HG03196 (cell line): ENCODE measurements around the gene SLC22A17.

Experiments
- ATAC-seq: cut with Tn5 transposase; IDR thresholded peaks from one replicate; pipeline ENCODE4 v1.9.1; 2021; ENCODE audit not compliant: unreplicated experiment

Gene SLC22A17

DNA sequence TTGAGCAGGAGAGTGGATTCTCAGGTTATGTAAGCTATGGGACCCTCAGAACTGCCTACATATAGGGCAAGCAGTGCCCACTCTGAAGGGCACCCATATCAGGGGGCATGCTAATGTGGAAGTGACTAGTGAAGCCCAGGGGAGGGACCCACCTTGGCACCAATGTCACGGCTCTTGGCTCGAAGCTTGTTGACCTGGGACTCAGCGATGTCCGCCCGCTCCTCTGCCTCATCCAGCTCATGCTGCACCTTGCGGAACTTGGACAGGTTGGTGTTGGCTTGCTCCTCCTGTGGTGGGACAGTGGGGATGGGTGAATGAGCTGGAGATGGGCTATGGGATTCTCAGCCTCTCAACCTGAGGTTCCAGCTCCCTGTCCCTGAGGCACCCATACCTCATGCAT is 29.6 kb upstream of the SLC22A17 start:
- no peak for ATAC-seq

DNA sequence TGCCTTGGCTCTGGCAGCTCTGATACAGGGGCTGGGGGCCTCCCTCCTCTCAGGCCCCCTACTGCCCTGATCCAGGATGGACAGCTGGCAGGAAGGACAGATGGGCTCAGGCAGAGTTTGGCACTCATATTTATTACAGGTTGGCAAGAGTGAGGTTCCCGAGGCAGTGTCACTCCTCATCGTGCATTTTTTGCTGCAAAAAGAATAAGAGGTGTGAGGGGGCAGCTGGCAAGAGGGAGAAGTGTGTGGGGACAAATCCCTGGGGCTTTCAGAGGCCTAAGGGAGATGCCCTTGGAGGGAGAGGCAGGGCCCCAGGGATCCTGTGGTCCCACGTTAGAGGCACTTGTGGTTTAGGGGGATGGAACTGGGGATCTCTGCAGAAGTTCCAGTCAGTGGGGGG is 29.2 kb upstream of the SLC22A17 start:
- ATAC-seq, result no peak

DNA sequence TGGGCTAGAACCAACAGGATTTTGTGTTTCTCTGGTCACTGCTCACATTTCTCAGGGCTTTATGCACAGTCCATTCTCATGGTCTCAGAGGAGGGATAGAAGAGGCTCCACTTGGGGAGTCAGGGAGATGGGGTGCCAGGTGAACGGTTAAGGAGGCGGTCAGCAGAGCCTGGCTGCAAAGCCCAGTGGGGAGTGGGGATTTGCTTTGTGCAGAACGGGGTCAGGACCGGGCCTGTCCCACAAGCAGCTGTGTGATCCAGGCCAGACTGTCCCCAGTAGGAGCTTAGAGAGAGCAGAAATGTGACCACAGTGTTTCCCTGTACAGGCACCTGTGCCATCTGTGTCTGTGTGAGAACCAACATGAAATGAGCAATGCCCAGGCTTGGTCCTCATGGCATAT is 28.3 kb upstream of the SLC22A17 start:
- no peak for ATAC-seq

DNA sequence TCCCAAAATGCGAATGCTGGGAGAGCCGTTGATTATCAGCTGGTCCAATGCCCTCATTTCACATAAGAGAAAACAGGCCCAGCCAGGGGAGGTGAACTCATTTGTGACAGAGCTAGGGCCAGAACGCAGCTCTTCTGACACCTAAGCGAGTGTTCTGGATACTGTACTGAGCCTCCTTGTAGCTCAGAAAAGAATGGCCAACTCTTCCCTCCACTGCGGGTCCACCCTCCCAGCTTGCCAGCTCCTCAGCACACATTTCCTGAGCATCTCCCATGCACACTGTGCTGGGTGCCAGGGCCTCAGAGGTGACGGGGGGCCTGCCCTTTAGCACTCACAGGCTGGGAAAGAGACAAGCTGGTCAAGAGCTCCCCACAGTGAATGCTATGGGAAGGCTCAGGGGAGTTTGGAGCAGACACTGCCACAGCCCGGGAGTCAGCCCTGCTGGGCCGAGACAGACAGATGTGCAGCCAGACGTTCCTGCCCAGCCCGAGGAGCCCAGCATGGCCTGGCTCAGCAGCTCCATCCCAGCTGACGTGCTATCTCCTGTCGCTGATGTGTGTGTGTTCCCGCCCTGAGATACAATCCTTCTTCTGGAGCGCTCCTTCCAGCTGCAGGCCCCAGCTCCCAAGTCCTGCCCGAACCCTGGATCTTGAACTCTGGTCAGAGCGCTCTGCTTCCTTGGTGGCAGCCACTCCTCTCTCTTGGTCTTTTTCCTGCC is 27.7 kb upstream of the SLC22A17 start:
- ATAC-seq, result no peak

DNA sequence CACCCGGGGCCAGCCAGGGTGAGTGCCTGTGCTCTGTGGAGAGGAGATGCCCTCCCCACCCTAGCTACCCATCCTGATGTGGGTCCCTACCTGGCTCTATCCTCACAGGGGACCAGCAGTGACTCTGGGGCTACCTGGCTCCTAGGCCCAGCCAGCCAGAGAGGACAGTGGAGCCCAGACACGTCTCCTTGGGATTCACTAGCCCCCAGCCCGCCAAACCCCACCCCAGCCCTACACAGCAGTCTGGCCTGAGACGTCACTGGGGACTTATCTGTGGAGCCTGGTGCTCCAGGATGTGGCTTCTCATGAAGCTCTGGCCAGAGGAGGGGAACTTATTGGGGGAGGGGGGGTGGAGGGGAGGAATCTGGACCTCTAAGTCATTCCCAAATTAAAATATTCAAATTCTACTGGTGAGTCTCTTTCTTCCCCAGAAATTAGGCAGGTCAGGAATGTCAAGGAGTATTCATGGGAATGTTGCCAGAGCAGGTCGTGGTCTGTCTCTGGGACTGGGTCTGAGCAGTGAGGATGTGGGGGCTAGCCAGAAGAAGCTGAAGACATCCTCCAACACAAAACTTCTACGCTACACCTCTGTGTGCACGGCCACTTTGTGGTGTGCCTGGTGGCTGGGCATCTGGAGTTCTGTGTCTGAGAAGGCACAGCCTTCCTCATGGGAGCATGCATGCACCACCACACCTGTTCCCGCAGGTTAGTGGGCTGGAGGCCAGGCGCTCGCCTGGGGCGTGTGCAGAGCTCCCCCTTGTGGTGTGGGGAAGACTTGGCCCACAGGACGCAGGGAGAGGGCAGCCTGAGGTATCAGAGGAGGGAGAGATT is 26.9 kb upstream of the SLC22A17 start:
- no peak for ATAC-seq

DNA sequence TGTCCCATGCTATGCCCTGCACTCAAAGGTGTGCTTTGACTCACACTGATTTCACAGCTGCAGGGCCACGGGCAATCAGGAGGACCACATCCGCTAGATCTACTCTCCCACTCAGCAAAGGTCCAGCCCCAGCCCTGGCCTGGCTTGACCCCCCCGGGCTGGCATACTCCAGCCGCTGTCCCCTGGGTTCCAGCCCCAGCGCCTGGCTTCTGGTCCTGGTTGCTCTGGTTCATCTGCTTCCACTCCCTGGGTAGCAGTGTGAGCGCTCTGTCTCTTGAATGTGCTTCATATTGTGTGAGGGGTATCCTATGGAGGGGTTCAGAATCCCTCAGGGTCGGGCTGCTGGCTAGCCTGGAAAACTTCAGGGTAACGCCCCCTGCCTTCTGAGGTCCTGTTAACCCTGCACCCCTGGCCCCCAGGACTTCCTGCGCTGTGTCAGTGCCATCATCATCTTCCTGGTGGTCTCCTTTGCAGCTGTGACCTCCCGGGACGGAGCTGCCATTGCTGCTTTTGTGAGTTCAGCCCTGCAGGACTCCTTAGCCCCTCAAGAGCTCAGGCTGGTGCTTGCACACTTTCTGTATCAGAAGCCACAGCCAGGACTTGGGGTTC is 26.0 kb upstream of the SLC22A17 start:
- no peak for ATAC-seq

DNA sequence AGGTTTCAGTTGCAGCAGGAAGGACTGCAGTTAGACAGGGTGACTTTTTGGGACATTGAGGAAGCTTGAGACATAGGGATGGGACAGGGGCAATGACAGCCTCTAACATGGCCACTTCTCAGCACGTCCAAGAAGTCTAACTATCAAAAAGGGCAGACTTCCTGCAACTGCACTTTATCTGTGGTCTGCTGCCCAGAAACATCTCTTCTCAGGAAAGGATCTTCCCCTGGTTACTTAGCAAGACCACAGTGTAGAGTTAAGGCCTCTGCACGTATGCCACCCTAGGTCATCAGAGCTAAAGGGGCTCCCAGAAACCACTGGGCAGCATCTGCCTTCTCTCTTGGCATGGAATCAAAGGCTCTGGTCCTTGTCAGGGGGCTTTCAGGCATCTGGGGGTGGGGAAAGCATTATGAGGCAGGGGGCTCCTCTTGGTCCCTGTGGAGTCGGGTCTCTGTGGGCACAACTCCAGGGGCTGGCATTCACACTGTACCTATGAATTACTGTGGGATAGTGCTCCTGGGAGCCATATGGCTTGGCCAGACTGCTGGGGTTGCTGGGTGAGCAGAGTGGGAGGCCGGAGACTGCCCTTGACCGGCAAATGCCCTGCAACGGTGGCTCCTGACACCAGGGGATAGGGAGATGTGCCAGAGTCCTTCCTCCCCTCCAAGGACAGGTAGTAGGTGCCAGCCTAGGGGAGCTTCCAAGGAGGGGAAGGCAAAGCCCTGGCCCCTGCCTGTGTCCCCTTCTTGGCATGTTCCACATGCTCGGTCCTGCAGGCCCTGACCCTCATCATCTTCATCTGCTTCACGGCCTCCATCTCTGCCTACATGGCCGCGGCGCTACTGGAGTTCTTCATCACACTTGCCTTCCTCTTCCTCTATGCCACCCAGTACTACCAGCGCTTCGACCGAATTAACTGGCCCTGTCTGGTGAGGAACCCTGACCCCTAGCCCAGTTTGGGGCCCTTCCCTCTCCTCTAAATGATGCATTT is 25.2 kb upstream of the SLC22A17 start:
- no peak for ATAC-seq

DNA sequence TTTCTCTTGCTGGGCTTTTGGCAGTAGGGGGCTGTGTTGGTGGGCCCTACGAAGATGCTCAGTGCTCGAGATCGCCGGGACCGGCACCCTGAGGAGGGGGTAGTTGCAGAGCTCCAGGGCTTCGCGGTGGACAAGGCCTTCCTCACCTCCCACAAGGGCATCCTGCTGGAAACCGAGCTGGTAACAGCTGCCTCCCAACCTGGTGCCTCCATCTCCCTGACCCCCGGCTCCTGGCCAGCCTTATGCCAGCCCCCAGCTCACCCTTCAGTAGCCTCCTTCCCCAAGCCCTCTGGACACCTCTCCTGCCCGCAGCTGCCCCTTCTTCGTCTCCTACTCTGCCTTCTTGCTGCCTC is 24.5 kb upstream of the SLC22A17 start:
- ATAC-seq, result no peak

DNA sequence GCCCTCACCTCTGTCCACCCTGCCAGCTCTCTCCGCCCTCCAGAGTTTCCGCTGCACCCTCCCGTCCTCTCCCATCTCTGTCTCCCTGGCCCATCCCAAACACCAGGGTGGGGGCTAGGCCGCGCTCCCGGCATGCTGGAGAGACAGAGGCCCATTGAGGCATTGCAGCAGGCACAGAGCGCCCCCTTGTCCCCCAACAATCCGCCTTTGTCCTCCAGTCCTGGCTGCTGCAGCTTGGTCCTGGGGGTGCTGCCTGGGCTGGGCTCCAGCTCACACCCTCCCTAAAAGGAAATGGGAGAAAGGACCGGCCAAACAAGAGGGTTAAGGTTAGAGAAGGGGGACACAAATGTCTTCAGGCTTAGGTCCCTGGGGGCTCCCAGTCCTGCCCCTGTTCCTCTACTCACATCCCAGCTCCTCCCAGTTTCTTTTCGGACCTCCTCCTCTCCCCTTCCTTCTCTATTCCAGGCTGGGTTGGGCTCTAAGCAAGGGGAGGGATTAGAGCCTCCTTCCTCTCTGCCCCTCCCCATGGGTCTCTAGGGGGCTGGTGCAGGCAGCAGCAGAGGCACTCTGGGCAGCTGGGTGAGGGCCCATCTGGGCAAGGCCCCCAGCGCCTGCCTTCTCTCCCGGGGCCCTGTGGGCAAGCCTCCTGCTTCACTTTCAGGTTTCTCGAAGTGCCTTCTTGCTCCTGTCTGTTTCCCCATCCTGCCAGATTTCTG is 24.0 kb upstream of the SLC22A17 start, which contains the start of gene CMTM5:
TSS of gene CMTM5 (plus strand) at position 565 of the 716 bp plus-strand sequence. CDS start 206 bp downstream, outside the sequence.
- no peak for ATAC-seq

DNA sequence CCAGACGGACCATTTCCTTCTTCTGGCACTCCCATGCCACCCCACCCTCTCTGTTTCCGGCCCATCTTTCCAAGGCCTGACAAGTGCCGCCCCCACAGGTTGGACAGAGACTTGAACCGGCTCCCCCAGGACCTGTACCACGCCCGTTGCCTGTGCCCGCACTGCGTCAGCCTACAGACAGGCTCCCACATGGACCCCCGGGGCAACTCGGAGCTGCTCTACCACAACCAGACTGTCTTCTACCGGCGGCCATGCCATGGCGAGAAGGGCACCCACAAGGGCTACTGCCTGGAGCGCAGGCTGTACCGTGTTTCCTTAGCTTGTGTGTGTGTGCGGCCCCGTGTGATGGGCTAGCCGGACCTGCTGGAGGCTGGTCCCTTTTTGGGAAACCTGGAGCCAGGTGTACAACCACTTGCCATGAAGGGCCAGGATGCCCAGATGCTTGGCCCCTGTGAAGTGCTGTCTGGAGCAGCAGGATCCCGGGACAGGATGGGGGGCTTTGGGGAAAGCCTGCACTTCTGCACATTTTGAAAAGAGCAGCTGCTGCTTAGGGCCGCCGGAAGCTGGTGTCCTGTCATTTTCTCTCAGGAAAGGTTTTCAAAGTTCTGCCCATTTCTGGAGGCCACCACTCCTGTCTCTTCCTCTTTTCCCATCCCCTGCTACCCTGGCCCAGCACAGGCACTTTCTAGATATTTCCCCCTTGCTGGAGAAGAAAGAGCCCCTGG is 23.0 kb upstream of the SLC22A17 start:
- ATAC-seq, result no peak

DNA sequence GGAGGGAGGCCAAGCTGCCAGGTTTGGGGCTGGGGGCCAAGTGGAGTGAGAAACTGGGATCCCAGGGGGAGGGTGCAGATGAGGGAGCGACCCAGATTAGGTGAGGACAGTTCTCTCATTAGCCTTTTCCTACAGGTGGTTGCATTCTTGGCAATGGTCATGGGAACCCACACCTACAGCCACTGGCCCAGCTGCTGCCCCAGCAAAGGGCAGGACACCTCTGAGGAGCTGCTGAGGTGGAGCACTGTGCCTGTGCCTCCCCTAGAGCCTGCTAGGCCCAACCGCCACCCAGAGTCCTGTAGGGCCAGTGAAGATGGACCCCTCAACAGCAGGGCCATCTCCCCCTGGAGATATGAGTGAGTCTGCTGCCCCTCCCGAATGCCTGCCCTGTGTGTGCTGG is 20.4 kb upstream of the SLC22A17 start:
- ATAC-seq, result no peak

DNA sequence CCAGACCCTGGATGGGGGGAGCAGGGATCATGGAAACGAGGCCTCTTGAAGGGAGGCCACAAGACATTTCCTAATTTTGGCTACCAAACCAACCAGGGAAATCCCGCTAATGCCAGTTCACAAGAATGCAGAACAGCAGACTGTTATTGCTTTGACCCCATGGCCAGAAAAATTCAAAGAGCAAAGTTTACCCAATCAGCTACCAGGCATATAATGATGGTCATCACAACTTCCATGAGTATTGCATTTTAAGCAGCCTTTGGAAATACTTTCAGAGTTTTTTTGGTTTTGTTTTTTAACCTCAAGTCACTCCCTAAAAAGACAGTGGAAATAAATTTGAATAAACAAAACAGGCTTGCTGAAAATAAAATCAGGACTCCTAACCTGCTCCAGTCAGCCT is 19.8 kb upstream of the SLC22A17 start, which contains the start of gene IL25:
TSS of gene IL25 (plus strand) at position 301 of the 400 bp plus-strand sequence.
- ATAC-seq, result no peak

DNA sequence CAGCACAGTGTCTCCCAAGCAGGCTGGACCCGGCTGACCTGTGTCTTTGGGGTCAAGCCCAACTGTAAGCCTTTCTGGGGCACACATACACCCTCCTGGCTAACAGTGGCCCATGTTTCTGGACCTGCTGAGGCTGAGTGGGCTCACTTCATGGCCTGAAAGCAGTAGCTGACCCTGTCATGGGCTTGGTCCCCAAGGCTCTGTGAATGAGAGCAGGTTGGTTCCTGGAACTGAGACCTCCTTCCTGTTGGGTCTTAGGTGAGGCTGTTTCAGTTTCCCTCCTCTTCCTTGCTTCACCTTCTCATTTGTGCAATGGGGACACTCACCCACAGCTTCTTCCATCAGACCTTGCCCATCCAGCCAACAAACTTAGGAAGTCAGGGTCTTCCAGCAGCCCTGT is 19.2 kb upstream of the SLC22A17 start:
- no peak for ATAC-seq

DNA sequence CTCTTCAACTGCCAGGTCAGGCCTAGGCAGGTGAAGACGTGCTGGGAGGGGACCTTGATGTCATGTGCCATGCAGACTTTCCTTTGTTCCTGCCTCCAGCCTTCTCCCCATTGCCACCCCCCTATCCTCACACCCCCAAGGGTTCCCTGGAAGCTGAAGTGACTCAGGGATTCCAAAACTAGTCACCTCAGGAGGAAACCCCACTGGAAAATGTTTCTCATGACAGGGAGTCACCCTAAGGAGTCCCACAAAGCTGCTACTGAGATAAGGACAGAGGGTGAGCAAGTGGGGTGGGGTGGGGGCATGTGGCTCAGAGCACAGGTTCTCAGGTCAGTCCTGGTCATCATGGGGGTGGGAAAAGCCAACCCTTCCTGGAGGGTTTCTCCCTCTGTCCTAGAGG is 17.5 kb upstream of the SLC22A17 start:
- no peak for ATAC-seq

DNA sequence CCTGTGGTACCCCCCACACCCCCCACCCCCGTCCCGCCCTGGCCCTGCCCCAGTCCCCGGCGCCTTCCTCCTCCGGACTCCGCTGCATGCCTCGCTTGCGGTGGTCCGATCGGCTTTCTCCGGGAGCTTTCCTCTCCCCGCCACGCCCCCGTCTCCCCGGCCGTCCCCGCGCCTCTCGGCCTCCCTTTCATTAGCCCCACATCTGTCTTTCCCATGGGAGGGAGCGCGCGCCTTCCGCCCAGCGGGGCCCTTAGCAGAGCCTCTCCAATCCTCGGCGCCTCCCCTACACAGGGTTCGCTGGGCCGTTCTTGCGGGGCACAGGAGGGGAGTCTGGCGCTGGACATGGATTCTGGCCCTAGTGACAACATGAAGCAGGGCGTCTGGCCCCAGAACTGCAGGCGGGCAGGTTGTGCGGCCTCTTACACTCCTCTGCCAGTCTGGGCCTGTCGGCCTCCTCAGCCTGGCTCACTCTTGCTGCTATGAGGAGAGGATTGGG is 13.8 kb upstream of the SLC22A17 start:
- no peak for ATAC-seq

DNA sequence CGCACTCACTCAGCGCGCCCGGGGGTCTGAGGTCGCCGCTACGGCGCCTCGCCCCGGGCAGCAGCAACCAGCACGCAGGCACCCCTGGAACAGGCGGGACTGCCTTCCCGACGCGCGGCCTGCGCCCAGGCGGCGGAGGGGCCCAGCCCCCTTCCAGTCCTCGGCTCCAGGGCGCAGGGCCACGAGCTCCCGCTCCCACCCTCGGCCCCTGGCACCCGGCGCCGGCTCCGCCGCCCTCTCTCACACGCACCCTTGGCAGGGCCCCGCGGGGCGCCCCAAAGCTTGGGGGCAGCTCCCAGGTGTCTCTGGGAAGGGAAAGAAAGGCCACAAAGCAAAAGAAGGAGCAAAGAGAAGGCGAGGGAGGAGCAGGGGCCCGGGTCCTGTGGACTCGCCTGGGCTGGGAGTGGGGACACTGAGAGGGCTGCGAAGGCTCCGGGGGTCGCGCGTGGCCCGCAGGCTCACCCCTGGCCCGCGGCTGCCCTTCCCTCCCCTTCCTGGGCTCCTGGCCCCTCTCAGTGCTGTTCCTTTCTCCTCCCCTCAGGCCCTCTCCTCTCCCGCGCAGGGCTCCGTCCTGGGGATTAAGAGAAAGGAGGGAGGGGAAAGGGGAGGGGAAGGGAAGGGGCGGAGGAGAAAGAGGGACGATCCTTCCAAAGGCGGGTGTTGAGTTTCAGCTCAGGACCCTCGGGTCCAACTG is 13.2 kb upstream of the SLC22A17 start:
- ATAC-seq, result no peak

DNA sequence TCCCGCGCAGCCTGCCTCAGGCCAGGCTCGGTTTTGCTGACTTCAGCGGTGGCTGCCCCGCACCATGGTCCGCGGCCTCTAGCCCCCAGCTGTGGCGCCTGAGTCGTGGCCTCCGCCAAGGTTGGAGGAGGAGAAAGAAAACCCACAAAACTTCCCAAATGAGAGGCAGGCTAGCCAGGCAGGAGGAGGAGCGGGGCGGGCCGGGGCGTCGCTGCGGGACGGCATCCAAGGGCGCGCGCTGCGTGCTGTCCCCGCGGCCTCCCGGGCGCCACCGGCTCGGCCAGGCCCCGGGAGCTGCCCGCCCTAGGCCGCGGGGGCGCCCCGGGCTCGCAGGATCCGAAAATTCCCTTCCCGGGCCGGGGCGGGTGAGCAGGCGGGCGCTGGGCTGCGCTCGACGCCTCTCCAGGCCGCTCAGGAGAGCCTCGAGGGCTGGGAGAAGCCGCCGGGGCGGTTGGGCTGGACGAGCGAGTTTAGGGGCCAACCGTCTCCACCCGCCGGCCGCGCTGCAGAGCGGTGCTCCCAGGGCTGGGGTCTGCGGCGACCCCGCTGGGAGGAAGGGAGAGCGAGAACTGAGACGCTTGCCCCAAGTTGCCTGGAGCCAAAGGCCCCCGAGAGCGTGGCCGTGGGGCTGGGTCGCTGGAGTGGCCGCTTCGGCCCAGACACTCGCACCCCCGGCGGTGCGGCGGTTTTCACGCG is 12.5 kb upstream of the SLC22A17 start, which contains the start of gene EFS:
TSS of gene EFS (minus strand) at position 137 of the 696 bp plus-strand sequence. CDS start 147 bp downstream, outside the sequence.
- no peak for ATAC-seq
